Thoracic aorta (tissue), 2 donors: ENCODE results near the gene CCNB3. TPM values are rescaled to one million over a fixed set of nuclear protein-coding genes. Genes with fewer than 3 reads are reported as not detected.

Experiments
- ATAC-seq: fragments of 150-250 bp; one replicate; pipeline ENCODE4 v1.8.0; 2017; ENCODE audit warnings: low read depth; ENCODE audit not compliant: insufficient number of reproducible peaks, low FRiP score
- DNase-seq: peaks from one replicate; pipeline ENCODE4 v3.0.0-alpha.2; 2020; ENCODE audit warnings: low spot score
- H3K27ac ChIP-seq, 2 donors: fragments of 200-600 bp; sonication (generic); 1 replicate in 1 of 2; 2 replicates in 1 of 2; pipeline ENCODE4 v1.5.1; 2016; ENCODE audit warnings: mild to moderate bottlenecking in 2 of 2, moderate library complexity in 2 of 2
- H3K27me3 ChIP-seq: fragments of 200-600 bp; sonication (generic); replicated peaks from 2 replicates; pipeline ENCODE4 v1.6.0; 2016; ENCODE audit warnings: mild to moderate bottlenecking; ENCODE audit not compliant: insufficient read depth
- H3K36me3 ChIP-seq: fragments of 200-600 bp; sonication (generic); one replicate; pipeline ENCODE4 v1.5.1; 2016
- H3K4me1 ChIP-seq, 2 donors: fragments of 200-600 bp; sonication (generic); 1 replicate in 1 of 2; 2 replicates in 1 of 2; pipeline versions ENCODE4 v1.5.1 to v1.6.0; 2016; ENCODE audit warnings: low read depth in 2 of 2, mild to moderate bottlenecking in 1 of 2; ENCODE audit not compliant: control insufficient read depth in 1 of 2
- H3K4me3 ChIP-seq: fragments of 200-600 bp; sonication (generic); 2 replicates; pipeline ENCODE4 v1.5.1; 2016; ENCODE audit warnings: mild to moderate bottlenecking
- H3K9me3 ChIP-seq: fragments of 200-600 bp; sonication (generic); 2 replicates; pipeline ENCODE4 v1.5.1; 2016
- CTCF ChIP-seq: fragments of 200-600 bp; sonication (generic); IDR thresholded peaks from one replicate; pipeline ENCODE4 v1.5.1; 2019; ENCODE audit warnings: antibody characterized with exemption
- total RNA-seq, 2 donors: library from RNA; depleted of rRNA; stranded (reverse); fragments of >200 nt; gene quantifications; one replicate each; pipeline versions ENCODE4 v1.1.0 to v1.2.3, GENCODE V29; 2016

Gene CCNB3
- total RNA-seq, 2 donors from 2014 or later = 0.21 TPM; not detected in 1

GRCh38 chrX:50343917-50344316 lies 139.4 kb downstream of the CCNB3 start:
- no peak overlapping the region for H3K4me3 ChIP-seq
- no peaks in the 10 kb centered on the region for H3K4me1 ChIP-seq
- DNase-seq = no peak
- H3K27ac ChIP-seq = no peak overlapping the region
- H3K9me3 ChIP-seq = no peaks in the 10 kb centered on the region
- H3K36me3 ChIP-seq = no peaks in the 10 kb centered on the region
- TF ChIP-seq CTCF = no peak
- no peak for ATAC-seq
- H3K27me3 ChIP-seq = no peaks in the 10 kb centered on the region

GRCh38 chrX:50372966-50373365 lies 168.4 kb downstream of the CCNB3 start:
- no peaks in the 10 kb centered on the region for H3K9me3 ChIP-seq
- no peaks in the 10 kb centered on the region for H3K27me3 ChIP-seq
- DNase-seq (no peak), ATAC-seq (no peak)
- no peaks in the 10 kb centered on the region for H3K4me1 ChIP-seq
- no peaks in the 10 kb centered on the region for H3K36me3 ChIP-seq
- TF ChIP-seq CTCF = no peak
- H3K4me3 ChIP-seq = no peak overlapping the region
- H3K27ac ChIP-seq = no peak overlapping the region

- Histone ChIP-seq H3K36me3 (no peaks in the 10 kb centered on the region), H3K4me1 (no peaks in the 10 kb centered on the region), H3K27me3 (no peaks in the 10 kb centered on the region), H3K4me3 (no peak overlapping the region), H3K27ac (no peak overlapping the region), H3K9me3 (no peaks in the 10 kb centered on the region)
- TF ChIP-seq CTCF = no peak
- ATAC-seq = no peak
- DNase-seq = no peak
Measured at GRCh38 chrX:50375481-50376267, 171.1 kb downstream of the CCNB3 start.

- DNase-seq (no peak), ATAC-seq (no peak)
- H3K36me3 ChIP-seq = no peaks in the 10 kb centered on the region
- H3K27ac ChIP-seq = no peak overlapping the region
- TF ChIP-seq CTCF = no peak
- H3K27me3 ChIP-seq = no peaks in the 10 kb centered on the region
- H3K9me3 ChIP-seq = no peaks in the 10 kb centered on the region
- no peak overlapping the region for H3K4me3 ChIP-seq
- no peaks in the 10 kb centered on the region for H3K4me1 ChIP-seq
Measured at GRCh38 chrX:50381729-50382415, 177.3 kb downstream of the CCNB3 start.

GRCh38 chrX:50386520-50386919 lies 182.0 kb downstream of the CCNB3 start:
- DNase-seq (no peak), ATAC-seq (no peak)
- no peaks in the 10 kb centered on the region for H3K36me3 ChIP-seq
- H3K4me1 ChIP-seq = no peaks in the 10 kb centered on the region
- H3K27ac ChIP-seq = no peak overlapping the region
- TF ChIP-seq CTCF = no peak
- no peaks in the 10 kb centered on the region for H3K9me3 ChIP-seq
- no peak overlapping the region for H3K4me3 ChIP-seq
- H3K27me3 ChIP-seq = no peaks in the 10 kb centered on the region
